Measurements from ENCODE around the gene IKZF5. TPM values are rescaled to one million over a fixed set of nuclear protein-coding genes. Genes with fewer than 3 reads are reported as not detected.
A peak's percentile ranks its signal among the peaks of the same experiment; 100 is the strongest.

Gene IKZF5, protein sequence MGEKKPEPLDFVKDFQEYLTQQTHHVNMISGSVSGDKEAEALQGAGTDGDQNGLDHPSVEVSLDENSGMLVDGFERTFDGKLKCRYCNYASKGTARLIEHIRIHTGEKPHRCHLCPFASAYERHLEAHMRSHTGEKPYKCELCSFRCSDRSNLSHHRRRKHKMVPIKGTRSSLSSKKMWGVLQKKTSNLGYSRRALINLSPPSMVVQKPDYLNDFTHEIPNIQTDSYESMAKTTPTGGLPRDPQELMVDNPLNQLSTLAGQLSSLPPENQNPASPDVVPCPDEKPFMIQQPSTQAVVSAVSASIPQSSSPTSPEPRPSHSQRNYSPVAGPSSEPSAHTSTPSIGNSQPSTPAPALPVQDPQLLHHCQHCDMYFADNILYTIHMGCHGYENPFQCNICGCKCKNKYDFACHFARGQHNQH
- 4.6 TPM for total RNA-seq

DNA sequence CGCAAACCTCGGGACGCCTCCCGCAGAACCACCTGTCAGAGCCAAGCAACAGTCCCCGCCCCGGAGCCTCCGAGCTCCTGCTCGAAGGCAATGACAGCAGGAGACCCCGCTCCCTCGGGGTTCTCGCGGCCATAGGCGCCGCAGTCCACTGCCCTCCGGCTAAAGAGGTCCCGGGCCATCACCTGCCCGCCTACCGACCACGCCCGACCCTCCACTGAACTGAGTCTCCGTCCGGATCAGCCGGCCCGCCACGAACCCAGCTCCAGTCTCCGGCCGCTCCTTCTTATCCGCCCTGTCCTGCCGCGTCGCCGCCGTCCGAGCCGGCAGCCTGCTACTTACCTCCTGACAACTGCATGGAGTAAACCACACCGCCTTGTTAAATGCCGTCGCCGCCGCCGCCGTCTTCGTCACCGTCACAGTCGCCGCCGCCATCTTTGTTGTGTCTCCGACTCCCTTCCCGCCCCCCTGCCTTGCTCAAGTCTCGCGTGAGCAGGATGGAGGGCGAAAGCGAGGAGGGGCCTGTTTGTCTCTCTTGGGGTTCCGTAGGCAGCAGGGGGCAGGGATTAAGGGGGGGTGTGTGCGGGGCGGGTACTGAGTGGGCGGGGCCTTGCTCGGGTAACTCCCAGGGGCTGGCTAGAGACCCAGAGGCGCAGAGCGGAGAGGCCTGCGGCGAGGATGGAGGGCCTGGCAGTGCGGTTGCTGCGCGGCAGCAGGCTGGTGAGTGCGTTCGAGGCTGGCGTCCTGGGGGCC is at the start of gene IKZF5, which contains the start of gene ACADSB:
Gene IKZF5 (minus strand): TSS at position 441 of the 750 bp plus-strand sequence. CDS start 10,170 bp downstream, outside the sequence.
Gene ACADSB (plus strand): TSS at position 652 of the 750 bp plus-strand sequence. CDS start 24 bp downstream, at position 676.
- peak; percentile 94 to 99 (median 98) for DNase-seq (ENCODE audit: low read depth in 2 of 3, low spot score in 2 of 3)

DNA sequence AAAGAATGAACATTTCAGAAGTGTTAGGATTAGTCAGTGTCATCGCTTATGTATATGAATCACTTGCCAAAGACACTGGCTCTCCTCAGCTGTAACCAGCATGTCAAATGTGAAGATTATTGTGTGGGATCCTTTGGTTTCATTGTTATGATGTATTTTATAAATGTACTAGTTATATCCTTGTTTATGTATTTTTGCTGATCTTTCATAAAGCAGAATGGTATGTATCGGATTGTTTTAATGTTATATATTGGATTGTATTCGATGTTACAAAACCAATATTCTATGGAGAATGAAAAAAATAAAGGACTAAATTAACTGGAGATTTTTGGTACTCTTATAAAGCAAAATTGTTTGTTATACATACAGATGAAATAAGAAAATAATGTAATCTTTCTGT is 49.4 kb upstream of the IKZF5 start:
- DNase-seq (ENCODE audit: low read depth in 2 of 3, low spot score in 2 of 3) = no peak

DNA sequence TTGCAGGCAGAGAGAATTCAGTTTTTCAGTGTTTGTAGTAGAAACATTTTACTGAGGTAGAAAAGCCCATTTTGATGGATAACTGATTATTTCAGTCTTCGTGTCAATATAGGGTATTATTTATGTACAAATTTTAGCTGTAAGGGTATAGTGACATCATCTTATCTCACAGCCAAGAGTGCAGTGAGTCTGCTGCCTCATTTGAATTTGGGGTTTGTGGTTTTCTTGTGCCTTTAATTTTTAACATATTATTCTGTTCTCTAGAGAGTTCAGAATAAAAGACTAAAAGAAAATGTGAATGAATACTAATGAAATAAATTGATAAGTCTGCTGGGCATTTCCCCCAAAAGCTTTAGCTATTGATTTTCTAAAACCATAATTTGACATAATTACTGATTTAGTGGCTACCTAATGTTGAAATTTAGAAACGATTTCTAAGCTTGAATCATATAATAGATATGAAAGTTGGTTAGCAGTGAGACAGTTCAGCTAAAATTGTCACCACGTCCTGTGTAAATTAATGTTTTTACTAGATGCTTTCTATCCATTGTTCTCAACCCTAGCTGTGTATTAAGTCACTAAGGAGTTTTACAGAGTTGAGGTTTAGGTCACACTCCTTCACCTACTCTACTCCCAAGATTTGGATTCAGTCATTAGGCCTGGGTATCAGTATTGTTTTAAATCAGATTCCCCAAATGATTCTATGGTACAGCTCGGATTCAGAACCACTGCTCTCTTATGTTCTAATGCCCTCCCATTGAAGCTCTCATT is 37.6 kb upstream of the IKZF5 start:
- DNase-seq (ENCODE audit: low read depth in 2 of 3, low spot score in 2 of 3) = no peak

GRCh38 chr10:123044391-123044790 is 35.8 kb upstream of the IKZF5 start:
- DNase-seq (ENCODE audit: low read depth in 2 of 3, low spot score in 2 of 3) = peak in 1 of 3 donors; percentile 18

DNA sequence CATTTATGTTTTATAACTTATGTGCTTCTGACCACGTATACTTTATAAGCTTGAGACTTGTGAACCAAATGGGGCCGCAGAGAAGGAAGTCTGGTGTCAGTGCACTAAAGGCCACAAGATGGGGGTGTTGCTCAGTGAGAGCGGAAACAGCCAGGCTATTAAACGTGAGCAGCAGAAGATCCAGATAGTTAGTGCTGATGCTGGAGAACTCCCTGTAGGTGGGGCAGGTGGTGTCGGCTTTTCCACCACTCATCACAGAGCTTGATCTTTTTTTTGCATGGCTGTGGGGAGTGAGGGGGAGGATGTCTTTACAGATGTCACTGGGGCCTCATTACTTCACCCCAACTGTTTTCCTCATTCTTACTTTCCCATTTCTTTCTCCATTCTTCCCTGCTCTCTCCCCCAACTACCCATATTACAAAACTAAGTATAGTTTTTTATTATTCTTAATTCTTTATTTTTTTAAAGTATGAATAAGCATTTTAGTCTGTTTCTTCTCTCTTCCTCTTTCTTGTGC is 34.9 kb upstream of the IKZF5 start:
- DNase-seq (ENCODE audit: low read depth in 2 of 3, low spot score in 2 of 3) = peak; percentile 9 to 77 (median 62)

GRCh38 chr10:123042708-123043408 is 34.3 kb upstream of the IKZF5 start:
- no peak for DNase-seq (ENCODE audit: low read depth in 2 of 3, low spot score in 2 of 3)

- DNase-seq (ENCODE audit: low read depth in 2 of 3, low spot score in 2 of 3) = no peak
These were observed 31.0 kb upstream of the IKZF5 start for GRCh38 chr10:123039632-123039930.

- peak in 2 of 3 donors; percentile 12 to 19 for DNase-seq (ENCODE audit: low read depth in 2 of 3, low spot score in 2 of 3)
These were observed 30.4 kb upstream of the IKZF5 start for GRCh38 chr10:123038782-123039631.

- no peak for DNase-seq (ENCODE audit: low read depth in 2 of 3, low spot score in 2 of 3)
These were observed 27.0 kb upstream of the IKZF5 start for GRCh38 chr10:123035467-123036086.

- DNase-seq (ENCODE audit: low read depth in 2 of 3, low spot score in 2 of 3) = no peak
These were observed 25.7 kb upstream of the IKZF5 start for GRCh38 chr10:123034332-123034731.

DNA sequence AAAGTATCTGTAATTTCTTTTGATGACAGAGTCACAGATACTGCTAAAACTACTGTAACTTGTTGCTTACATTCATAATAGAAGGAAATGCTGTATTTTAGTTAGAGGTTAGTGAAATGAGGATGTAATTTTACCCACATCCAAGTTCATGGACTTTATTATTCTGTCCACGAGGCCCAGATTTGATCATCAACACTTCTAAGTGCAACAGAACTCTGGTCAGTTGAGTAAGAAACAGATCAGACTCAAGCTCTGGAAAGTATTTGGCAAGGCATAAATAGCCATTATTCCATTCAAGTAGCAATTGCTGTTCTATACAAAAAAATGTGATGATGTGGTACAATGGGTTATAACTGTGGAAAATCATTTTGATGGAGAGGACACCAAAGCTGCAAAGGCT is 22.5 kb upstream of the IKZF5 start:
- no peak for DNase-seq (ENCODE audit: low read depth in 2 of 3, low spot score in 2 of 3)

DNA sequence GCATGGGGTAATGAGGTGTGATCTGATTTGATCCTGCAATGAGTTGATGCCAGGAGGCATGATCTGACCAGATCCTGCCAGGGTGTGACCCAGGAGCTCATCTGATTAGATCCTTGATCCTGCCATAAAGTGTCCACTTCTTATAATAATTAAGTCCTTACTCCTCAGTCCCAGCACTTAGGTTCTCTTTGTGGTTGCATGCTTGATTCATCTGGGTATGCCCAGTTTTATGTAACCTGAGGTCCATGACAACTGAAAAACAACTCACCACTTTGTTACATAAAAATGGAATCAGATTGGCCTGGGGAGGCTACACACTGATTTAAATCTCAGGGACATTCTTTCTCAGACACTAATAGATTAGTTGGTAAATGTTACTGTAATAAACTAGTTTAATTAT is 19.3 kb upstream of the IKZF5 start:
- DNase-seq (ENCODE audit: low read depth in 2 of 3, low spot score in 2 of 3) = no peak

DNA sequence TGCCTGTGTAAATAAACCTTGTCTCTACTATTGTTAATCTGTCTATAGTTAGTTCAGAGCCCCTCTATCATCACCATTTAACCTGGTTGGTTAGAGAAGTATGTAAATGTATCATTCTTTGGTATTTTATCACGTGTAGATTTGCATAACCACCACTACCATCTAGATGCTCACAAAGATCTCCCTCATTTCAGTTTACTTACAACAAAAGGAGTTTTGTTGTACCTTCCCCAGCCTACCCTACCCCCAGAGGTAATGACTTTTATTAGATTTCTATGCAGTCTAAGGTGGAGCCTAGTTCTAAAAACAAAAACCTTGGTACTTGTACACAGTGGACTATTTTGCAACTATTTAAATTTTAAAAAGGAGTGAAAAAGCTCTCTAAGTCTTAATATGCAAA is 17.7 kb upstream of the IKZF5 start:
- DNase-seq (ENCODE audit: low read depth in 2 of 3, low spot score in 2 of 3) = no peak

DNA sequence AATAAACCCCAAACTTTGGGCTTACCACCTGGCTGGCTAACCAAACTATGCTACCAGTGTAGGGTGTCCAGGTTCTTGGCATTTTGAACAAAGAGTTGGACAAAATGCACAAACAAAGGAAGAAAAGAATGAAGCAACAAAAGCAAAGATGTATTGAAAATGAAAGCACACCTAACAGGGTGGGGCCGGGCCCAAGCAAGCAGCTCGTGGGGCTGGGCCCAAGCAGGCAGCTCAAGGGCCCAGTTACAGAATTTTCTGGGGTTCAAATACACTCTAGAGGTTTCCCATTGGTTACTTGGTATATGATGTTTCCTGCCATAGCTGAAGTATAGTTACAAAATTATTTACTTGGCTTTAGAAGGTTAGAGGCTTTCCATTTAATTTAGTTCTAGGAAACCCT is 15.9 kb upstream of the IKZF5 start:
- DNase-seq (ENCODE audit: low read depth in 2 of 3, low spot score in 2 of 3) = no peak

GRCh38 chr10:123021517-123021916 is 12.9 kb upstream of the IKZF5 start:
- peak in 1 of 3 donors; percentile 17 for DNase-seq (ENCODE audit: low read depth in 2 of 3, low spot score in 2 of 3)

GRCh38 chr10:123019941-123020703 is 11.5 kb upstream of the IKZF5 start:
- DNase-seq (ENCODE audit: low read depth in 2 of 3, low spot score in 2 of 3) = no peak

- DNase-seq (ENCODE audit: low read depth in 2 of 3, low spot score in 2 of 3) = no peak
These were observed 10.7 kb upstream of the IKZF5 start for GRCh38 chr10:123019264-123019663.

- DNase-seq (ENCODE audit: low read depth in 2 of 3, low spot score in 2 of 3) = no peak
These were observed 9.9 kb upstream of the IKZF5 start for GRCh38 chr10:123018531-123018930.

All from hematopoietic multipotent progenitor cell (in vitro differentiated cells).